HG03521 (cell line): ENCODE measurements around the gene SMYD3.
A peak's percentile ranks its signal among the peaks of the same experiment; 100 is the strongest.

Experiments
- ATAC-seq: cut with Tn5 transposase; IDR thresholded peaks from one replicate; pipeline ENCODE4 v1.9.1; 2021; ENCODE audit warnings: mild to moderate bottlenecking, moderate library complexity; ENCODE audit not compliant: unreplicated experiment

The SMYD3 gene

GRCh38 chr1:246187834-246188372 is 319.2 kb downstream of the SMYD3 start:
- no peak for ATAC-seq

- no peak for ATAC-seq
Observed at GRCh38 chr1:246184503-246184902, 322.6 kb downstream of the SMYD3 start.

GRCh38 chr1:246182149-246182851 is 324.8 kb downstream of the SMYD3 start:
- no peak for ATAC-seq

GRCh38 chr1:246181241-246181640 is 325.8 kb downstream of the SMYD3 start:
- no peak for ATAC-seq

GRCh38 chr1:246179401-246179800 is 327.7 kb downstream of the SMYD3 start:
- ATAC-seq = no peak

- no peak for ATAC-seq
Observed at GRCh38 chr1:246178717-246179311, 328.3 kb downstream of the SMYD3 start.

- ATAC-seq = no peak
Observed at GRCh38 chr1:246176126-246177024, 330.7 kb downstream of the SMYD3 start.

- ATAC-seq = peak; percentile 84
Observed at GRCh38 chr1:246170574-246171261, 336.4 kb downstream of the SMYD3 start.

GRCh38 chr1:246169486-246169885 is 337.6 kb downstream of the SMYD3 start:
- no peak for ATAC-seq

GRCh38 chr1:246169019-246169418 is 338.1 kb downstream of the SMYD3 start:
- ATAC-seq = no peak

GRCh38 chr1:246166841-246167240 is 340.2 kb downstream of the SMYD3 start:
- no peak for ATAC-seq

GRCh38 chr1:246165826-246166709 is 341.0 kb downstream of the SMYD3 start:
- no peak for ATAC-seq

GRCh38 chr1:246164764-246165163 is 342.3 kb downstream of the SMYD3 start:
- no peak for ATAC-seq

- ATAC-seq = no peak
Observed at GRCh38 chr1:246162560-246162959, 344.5 kb downstream of the SMYD3 start.

- ATAC-seq = no peak
Observed at GRCh38 chr1:246161626-246162025, 345.5 kb downstream of the SMYD3 start.

GRCh38 chr1:246160905-246161304 is 346.2 kb downstream of the SMYD3 start:
- ATAC-seq = no peak

- no peak for ATAC-seq
Observed at GRCh38 chr1:246160374-246160773, 346.7 kb downstream of the SMYD3 start.

- ATAC-seq = no peak
Observed at GRCh38 chr1:246159279-246160227, 347.5 kb downstream of the SMYD3 start.

GRCh38 chr1:246158131-246158530 is 348.9 kb downstream of the SMYD3 start:
- no peak for ATAC-seq
